PC-9 (cell line): Measurements from ENCODE around the gene KCNE4. TPM values are rescaled to one million over a fixed set of nuclear protein-coding genes. Genes with fewer than 3 reads are reported as not detected.
A peak's percentile ranks its signal among the peaks of the same experiment; 100 is the strongest.

Experiments used
- BruUV-seq: library from RNA; stranded (reverse); fragments of 400-500 nt; replicated peaks from 2 replicates; lab custom pipeline; 2021; lab: Mats Ljungman, UMichigan
- CTCF ChIA-PET: fragments of 300-600 bp; sonication (Branson Sonifier 250); formaldehyde crosslinking; loops from one replicate; lab custom pipeline; 2022; ENCODE audit warnings: antibody characterized with exemption; lab: Charles Lee
- POLR2A ChIA-PET: fragments of 300-600 bp; sonication (Branson Sonifier 250); formaldehyde crosslinking; loops from one replicate; lab custom pipeline; 2022; ENCODE audit warnings: antibody characterized with exemption; ENCODE audit not compliant: unreplicated experiment; lab: Charles Lee
- DNase-seq, 2 experiments: peaks; one replicate each; pipeline versions ENCODE4 v3.0.0 to v3.0.0-alpha.2; 2015 to 2022; ENCODE audit warnings: mixed read lengths in 1 of 2
- H2AFZ ChIP-seq: fragments of 200-600 bp; sonication (generic); 2 replicates; pipeline ENCODE4 v1.8.1; 2017; ENCODE audit warnings: antibody characterized with exemption
- H3F3A ChIP-seq: fragments of 200-600 bp; sonication (generic); 2 replicates; pipeline ENCODE4 v1.8.1; 2017; ENCODE audit warnings: antibody characterized with exemption, mild to moderate bottlenecking, low read depth; ENCODE audit not compliant: insufficient read depth
- H3K27ac ChIP-seq: fragments of 200-600 bp; sonication (generic); 2 replicates; pipeline ENCODE4 v1.6.1; 2016; ENCODE audit warnings: mixed run types
- H3K27me3 ChIP-seq: fragments of 200-600 bp; sonication (generic); 2 replicates; pipeline ENCODE4 v1.6.1; 2016; ENCODE audit warnings: low read depth, mixed run types; ENCODE audit not compliant: insufficient read depth
- H3K36me3 ChIP-seq: fragments of 200-600 bp; sonication (generic); 2 replicates; pipeline ENCODE4 v1.6.1; 2016; ENCODE audit warnings: low read depth, mixed run types
- H3K4me1 ChIP-seq: fragments of 200-600 bp; sonication (generic); replicated peaks from 2 replicates; pipeline ENCODE4 v1.6.1; 2016; ENCODE audit warnings: mixed run types; ENCODE audit not compliant: insufficient read depth
- H3K4me2 ChIP-seq: fragments of 200-600 bp; sonication (generic); 2 replicates; pipeline ENCODE4 v1.6.1; 2017; ENCODE audit warnings: mixed run types
- H3K4me3 ChIP-seq: fragments of 200-600 bp; sonication (generic); 2 replicates; pipeline ENCODE4 v1.6.1; 2016; ENCODE audit warnings: mixed run types
- H3K79me2 ChIP-seq: fragments of 200-600 bp; sonication (generic); 2 replicates; pipeline ENCODE4 v1.6.1; 2017; ENCODE audit warnings: low read depth, mixed run types
- H3K9me2 ChIP-seq: fragments of 200-600 bp; sonication (generic); 2 replicates; pipeline ENCODE4 v1.8.1; 2017; ENCODE audit warnings: mild to moderate bottlenecking; ENCODE audit not compliant: insufficient read depth
- H3K9me3 ChIP-seq: fragments of 200-600 bp; sonication (generic); 2 replicates; pipeline ENCODE4 v1.8.1; 2016; ENCODE audit warnings: low read depth; ENCODE audit not compliant: insufficient read depth
- H4K20me1 ChIP-seq: fragments of 200-600 bp; sonication (generic); 2 replicates; pipeline ENCODE4 v1.8.1; 2017; ENCODE audit not compliant: insufficient read depth
- CTCF ChIP-seq: fragments of 200-600 bp; sonication (generic); conservative IDR thresholded peaks from 2 replicates; pipeline ENCODE4 v1.6.1; 2017; ENCODE audit warnings: mixed run types, antibody characterized with exemption, mild to moderate bottlenecking, moderate library complexity
- EZH2 ChIP-seq: fragments of 200-600 bp; sonication (generic); IDR thresholded peaks from 2 replicates; pipeline ENCODE4 v1.8.0; 2017; ENCODE audit warnings: antibody characterized with exemption, low read depth
- intact Hi-C: fragments of 100-400 bp; cut with micrococcal nuclease; formaldehyde crosslinking; loops from one replicate; pipeline ENCODE4 v1.10.0; 2022; ENCODE audit not compliant: unreplicated experiment
- total RNA-seq: library from RNA; stranded (reverse); gene quantifications from 2 replicates; pipeline ENCODE4 v1.2.3, GENCODE V29; 2021

The KCNE4 gene
- total RNA-seq, 1 experiment from 2014 or later, result 0.11 TPM

GRCh38 chr2:223082706-223083105, 30.7 kb downstream of the KCNE4 start:
- no peaks in the 10 kb centered on the region for H3K9me3 ChIP-seq
- no peaks in the 10 kb centered on the region for H3K79me2 ChIP-seq
- no peaks in the 10 kb centered on the region for H4K20me1 ChIP-seq
- DNase-seq, result no peak
- intact Hi-C loops, result no loop called here
- H3K4me3 ChIP-seq, result no peak overlapping the region
- H3F3A ChIP-seq, result no peaks in the 10 kb centered on the region
- no peak overlapping the region for H2AFZ ChIP-seq
- no peak for TF ChIP-seq EZH2
- no peak for TF ChIP-seq CTCF
- H3K27me3 ChIP-seq, result no peaks in the 10 kb centered on the region
- no peaks in the 10 kb centered on the region for H3K4me1 ChIP-seq
- no peaks in the 10 kb centered on the region for H3K9me2 ChIP-seq
- H3K27ac ChIP-seq, result no peak overlapping the region
- BruUV-seq, result no TSS peak
- CTCF ChIA-PET, result no interaction called here
- POLR2A ChIA-PET, result no interaction called here
- H3K4me2 ChIP-seq, result no peak overlapping the region
- H3K36me3 ChIP-seq, result no peaks in the 10 kb centered on the region

DNA sequence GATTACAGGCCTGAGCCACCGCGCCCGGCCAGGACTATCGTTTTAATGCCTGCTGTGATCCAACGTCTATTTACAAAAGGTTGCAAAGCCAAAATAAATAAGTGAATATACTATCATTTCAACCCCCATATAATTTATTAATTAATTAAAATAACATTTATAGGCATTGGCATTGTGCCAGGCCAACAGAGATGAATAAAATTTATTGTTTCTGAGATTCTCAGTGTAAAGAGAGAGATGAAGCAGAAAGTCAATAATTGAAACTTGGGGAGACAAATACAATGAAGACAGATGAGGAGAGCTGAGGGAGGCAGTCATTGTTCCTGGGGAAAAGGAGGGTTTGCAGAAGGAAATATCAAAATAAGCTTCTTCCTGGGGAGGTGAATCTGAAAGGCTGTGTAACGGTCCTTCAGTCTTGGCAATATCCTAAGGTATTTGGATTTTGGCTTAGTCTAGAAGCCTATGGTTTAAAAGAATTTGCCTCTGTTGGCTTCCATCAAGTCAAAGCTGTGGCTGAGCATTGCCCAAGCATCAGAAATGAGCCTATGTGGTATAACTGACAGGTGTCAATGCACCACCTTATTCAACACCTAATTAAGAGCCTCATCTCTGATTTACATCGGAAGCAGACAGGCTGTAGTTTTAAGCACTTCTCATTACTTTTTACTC, 31.5 kb downstream of the KCNE4 start:
- Histone ChIP-seq H2AFZ (no peak overlapping the region), H3K36me3 (no peaks in the 10 kb centered on the region), H3K27me3 (no peaks in the 10 kb centered on the region), H3K27ac (no peak overlapping the region), H3F3A (no peaks in the 10 kb centered on the region), H3K4me1 (no peaks in the 10 kb centered on the region), H4K20me1 (no peaks in the 10 kb centered on the region), H3K79me2 (no peaks in the 10 kb centered on the region), H3K4me2 (no peak overlapping the region), H3K4me3 (no peak overlapping the region), H3K9me3 (no peaks in the 10 kb centered on the region), H3K9me2 (no peaks in the 10 kb centered on the region)
- DNase-seq, result no peak
- ChIA-PET CTCF (no interaction called here), POLR2A (no interaction called here)
- no TSS peak for BruUV-seq
- intact Hi-C loops, result no loop called here
- TF ChIP-seq CTCF (no peak), EZH2 (no peak)

DNA sequence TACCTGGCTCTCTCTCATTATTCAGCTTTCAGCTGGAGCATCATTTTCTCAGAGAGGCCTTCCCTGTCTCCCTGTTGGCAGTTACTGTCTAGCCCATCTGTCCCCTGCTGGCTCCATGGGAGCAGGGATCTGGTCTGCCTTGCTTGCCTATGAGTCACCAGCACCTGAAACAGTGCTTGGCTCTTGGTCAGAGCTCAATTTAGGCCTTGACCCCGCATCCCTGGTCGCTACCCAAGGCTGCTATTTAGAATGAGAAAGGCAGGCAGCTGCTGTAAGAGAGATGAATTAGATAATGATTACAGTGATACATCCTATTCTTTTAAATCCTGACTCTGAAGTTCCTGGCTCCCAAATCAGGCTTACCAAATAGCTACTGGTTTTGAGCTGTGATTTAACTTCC, 32.9 kb downstream of the KCNE4 start:
- H3K27me3 ChIP-seq, result no peaks in the 10 kb centered on the region
- BruUV-seq, result no TSS peak
- TF ChIP-seq CTCF, result no peak
- TF ChIP-seq EZH2, result no peak
- DNase-seq, result peak in 1 of 2 experiments; percentile 16
- H3K4me2 ChIP-seq, result no peak overlapping the region
- no peaks in the 10 kb centered on the region for H3K4me1 ChIP-seq
- no peak overlapping the region for H3K27ac ChIP-seq
- no peaks in the 10 kb centered on the region for H3K9me2 ChIP-seq
- no peaks in the 10 kb centered on the region for H3K36me3 ChIP-seq
- H3K9me3 ChIP-seq, result no peaks in the 10 kb centered on the region
- ChIA-PET POLR2A (no interaction called here), CTCF (interaction anchor here (0.5 to 0.7 kb wide), 2 partner anchors 35 to 407 kb away, joined by 3 read pairs; no protein-coding TSS in a partner anchor)
- no peaks in the 10 kb centered on the region for H3F3A ChIP-seq
- no peaks in the 10 kb centered on the region for H3K79me2 ChIP-seq
- no peak overlapping the region for H3K4me3 ChIP-seq
- intact Hi-C loops, result no loop called here
- H4K20me1 ChIP-seq, result no peaks in the 10 kb centered on the region
- no peak overlapping the region for H2AFZ ChIP-seq
